Osteoblast (primary cell): ENCODE measurements around the gene MRPL39. TPM values are rescaled to one million over a fixed set of nuclear protein-coding genes. Genes with fewer than 3 reads are reported as not detected.

Source experiments
- DNase-seq: peaks from one replicate; pipeline ENCODE4 v3.0.0; 2011; ENCODE audit warnings: low spot score, mixed read lengths; ENCODE audit not compliant: insufficient read length; ENCODE audit errors: missing footprints
- H2AFZ ChIP-seq: 2 replicates; pipeline ENCODE4 v1.6.0; 2011; ENCODE audit warnings: mild to moderate bottlenecking, low read length
- H3K27ac ChIP-seq: 2 replicates; pipeline ENCODE4 v1.5.1; 2011; ENCODE audit warnings: mild to moderate bottlenecking, low read depth, low read length, moderate library complexity
- H3K27me3 ChIP-seq: 2 replicates; pipeline ENCODE4 v1.6.0; 2012; ENCODE audit warnings: mild to moderate bottlenecking, control low read depth, inconsistent platforms, low read length, moderate library complexity; ENCODE audit not compliant: insufficient read depth
- H3K36me3 ChIP-seq: 2 replicates; pipeline ENCODE4 v1.5.1; 2011; ENCODE audit warnings: mild to moderate bottlenecking, low read length, control low read depth, moderate library complexity; ENCODE audit not compliant: insufficient read depth
- H3K4me1 ChIP-seq: 2 replicates; pipeline ENCODE4 v1.5.1; 2011; ENCODE audit warnings: mild to moderate bottlenecking, low read length, control low read depth, moderate library complexity; ENCODE audit not compliant: insufficient read depth
- H3K4me2 ChIP-seq: 2 replicates; pipeline ENCODE4 v1.6.0; 2011; ENCODE audit warnings: mild to moderate bottlenecking, low read length; ENCODE audit not compliant: insufficient read depth
- H3K4me3 ChIP-seq: fragments of 200-600 bp; sonication (generic); 3 replicates; pipeline ENCODE4 v1.5.1; 2012; ENCODE audit warnings: mild to moderate bottlenecking, low read length, inconsistent platforms; ENCODE audit not compliant: insufficient read depth
- H3K79me2 ChIP-seq: 2 replicates; pipeline ENCODE4 v1.6.0; 2012; ENCODE audit warnings: mild to moderate bottlenecking, low read length, control low read depth, inconsistent platforms; ENCODE audit not compliant: insufficient read depth
- H3K9me3 ChIP-seq: 2 replicates; pipeline ENCODE4 v1.5.1; 2011; ENCODE audit warnings: low read depth, low read length, control low read depth
- H4K20me1 ChIP-seq: 2 replicates; pipeline ENCODE4 v1.6.0; 2012; ENCODE audit warnings: mild to moderate bottlenecking, low read length, control low read depth; ENCODE audit not compliant: insufficient read depth
- total RNA-seq: library from RNA; depleted of rRNA; stranded (reverse); fragments of >200 nt; gene quantifications from 2 replicates; pipeline ENCODE4 v1.2.3, GENCODE V29; 2012
- TF ChIP-seq, protein P1 (sequence below): IDR thresholded peaks from 2 replicates; pipeline ENCODE4 v1.5.1; 2011; ENCODE audit warnings: mild to moderate bottlenecking, low read depth, low read length, moderate library complexity; ENCODE audit errors: extremely low read depth

MRPL39 gene
- total RNA-seq, 1 donor = 28.2 TPM

DNA sequence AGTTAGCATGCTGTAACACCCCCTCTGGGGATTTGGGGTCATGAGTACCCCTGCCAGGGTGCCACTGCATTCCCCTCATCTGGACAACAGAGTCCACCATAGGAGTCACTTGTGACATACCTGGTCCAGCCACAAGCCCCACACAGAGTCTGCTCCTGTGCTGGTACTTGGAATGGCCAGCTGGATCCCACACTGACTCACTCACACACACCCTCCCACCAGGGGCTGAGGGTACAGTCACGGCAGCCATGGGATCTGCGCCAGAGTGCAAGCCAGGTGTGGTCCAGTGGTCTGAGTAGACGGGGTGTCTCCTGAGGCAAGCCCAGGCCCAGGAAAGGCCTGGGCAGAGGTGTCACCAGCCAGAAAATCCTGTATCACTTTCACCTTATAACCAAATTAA is 67.7 kb downstream of the MRPL39 start:
- H3K79me2 ChIP-seq = no peaks in the 10 kb centered on the region
- TF ChIP-seq, protein P1, sequence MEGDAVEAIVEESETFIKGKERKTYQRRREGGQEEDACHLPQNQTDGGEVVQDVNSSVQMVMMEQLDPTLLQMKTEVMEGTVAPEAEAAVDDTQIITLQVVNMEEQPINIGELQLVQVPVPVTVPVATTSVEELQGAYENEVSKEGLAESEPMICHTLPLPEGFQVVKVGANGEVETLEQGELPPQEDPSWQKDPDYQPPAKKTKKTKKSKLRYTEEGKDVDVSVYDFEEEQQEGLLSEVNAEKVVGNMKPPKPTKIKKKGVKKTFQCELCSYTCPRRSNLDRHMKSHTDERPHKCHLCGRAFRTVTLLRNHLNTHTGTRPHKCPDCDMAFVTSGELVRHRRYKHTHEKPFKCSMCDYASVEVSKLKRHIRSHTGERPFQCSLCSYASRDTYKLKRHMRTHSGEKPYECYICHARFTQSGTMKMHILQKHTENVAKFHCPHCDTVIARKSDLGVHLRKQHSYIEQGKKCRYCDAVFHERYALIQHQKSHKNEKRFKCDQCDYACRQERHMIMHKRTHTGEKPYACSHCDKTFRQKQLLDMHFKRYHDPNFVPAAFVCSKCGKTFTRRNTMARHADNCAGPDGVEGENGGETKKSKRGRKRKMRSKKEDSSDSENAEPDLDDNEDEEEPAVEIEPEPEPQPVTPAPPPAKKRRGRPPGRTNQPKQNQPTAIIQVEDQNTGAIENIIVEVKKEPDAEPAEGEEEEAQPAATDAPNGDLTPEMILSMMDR = no peak
- H3K4me2 ChIP-seq = no peak overlapping the region

DNA sequence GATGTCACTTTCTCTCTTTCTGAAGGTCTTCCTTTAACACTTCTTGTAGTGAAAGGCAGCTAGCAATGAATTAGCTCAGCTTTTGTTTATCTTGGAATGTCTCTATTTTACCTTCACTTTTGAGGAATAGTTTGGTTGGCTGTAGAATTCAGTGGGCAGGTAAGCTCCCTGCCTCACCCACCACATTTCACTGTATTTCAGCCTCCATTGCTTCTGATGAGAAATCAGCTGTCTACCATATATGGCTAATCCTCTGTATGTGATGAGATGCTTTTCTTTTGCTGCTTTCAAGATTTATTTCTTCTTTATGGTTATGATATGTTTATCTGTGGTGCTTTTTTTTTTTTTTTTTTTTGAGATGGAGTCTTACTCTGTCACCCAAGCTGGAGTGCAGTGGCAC is 70.1 kb downstream of the MRPL39 start:
- Histone ChIP-seq H3K36me3 (no peaks in the 10 kb centered on the region), H4K20me1 (no peaks in the 10 kb centered on the region), H3K4me3 (no peak overlapping the region), H3K79me2 (no peaks in the 10 kb centered on the region), H2AFZ (no peak overlapping the region), H3K27ac (no peak overlapping the region), H3K4me2 (no peak overlapping the region), H3K9me3 (no peaks in the 10 kb centered on the region), H3K27me3 (no peaks in the 10 kb centered on the region), H3K4me1 (no peaks in the 10 kb centered on the region)
- no peak for DNase-seq
- TF ChIP-seq, protein P1 = no peak

More for the DNA sequence above, 67.7 kb downstream of the MRPL39 start:
- H2AFZ ChIP-seq = no peak overlapping the region
- H3K9me3 ChIP-seq = no peaks in the 10 kb centered on the region
- DNase-seq = no peak
- H3K4me3 ChIP-seq = no peak overlapping the region
- no peak overlapping the region for H3K27ac ChIP-seq
- no peaks in the 10 kb centered on the region for H3K4me1 ChIP-seq
- no peaks in the 10 kb centered on the region for H4K20me1 ChIP-seq
- no peaks in the 10 kb centered on the region for H3K27me3 ChIP-seq
- no peaks in the 10 kb centered on the region for H3K36me3 ChIP-seq

DNA sequence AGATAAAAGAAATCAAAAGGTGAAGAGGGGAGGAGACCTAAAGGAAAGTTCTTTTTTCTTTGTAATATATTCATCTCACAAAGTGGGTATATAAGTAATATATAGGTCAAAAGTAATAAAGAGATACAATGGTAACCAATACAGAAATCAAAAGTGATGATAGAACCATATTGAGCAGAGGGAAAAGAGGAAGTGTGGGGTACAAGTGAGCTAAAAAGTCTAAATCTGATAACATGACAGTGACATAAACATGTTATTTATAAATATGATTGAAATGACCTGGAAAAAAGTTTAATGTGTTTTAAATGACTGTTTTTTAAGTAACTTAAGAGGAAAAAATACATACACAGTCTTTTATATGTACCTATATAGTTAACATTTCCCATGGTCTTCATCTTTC is 70.5 kb downstream of the MRPL39 start:
- H3K9me3 ChIP-seq = no peaks in the 10 kb centered on the region
- H3K79me2 ChIP-seq = no peaks in the 10 kb centered on the region
- no peaks in the 10 kb centered on the region for H4K20me1 ChIP-seq
- no peak overlapping the region for H3K4me3 ChIP-seq
- no peak overlapping the region for H3K4me2 ChIP-seq
- no peak overlapping the region for H2AFZ ChIP-seq
- TF ChIP-seq, protein P1 = no peak
- H3K36me3 ChIP-seq = no peaks in the 10 kb centered on the region
- H3K4me1 ChIP-seq = no peaks in the 10 kb centered on the region
- no peak for DNase-seq
- H3K27ac ChIP-seq = no peak overlapping the region
- no peaks in the 10 kb centered on the region for H3K27me3 ChIP-seq

DNA sequence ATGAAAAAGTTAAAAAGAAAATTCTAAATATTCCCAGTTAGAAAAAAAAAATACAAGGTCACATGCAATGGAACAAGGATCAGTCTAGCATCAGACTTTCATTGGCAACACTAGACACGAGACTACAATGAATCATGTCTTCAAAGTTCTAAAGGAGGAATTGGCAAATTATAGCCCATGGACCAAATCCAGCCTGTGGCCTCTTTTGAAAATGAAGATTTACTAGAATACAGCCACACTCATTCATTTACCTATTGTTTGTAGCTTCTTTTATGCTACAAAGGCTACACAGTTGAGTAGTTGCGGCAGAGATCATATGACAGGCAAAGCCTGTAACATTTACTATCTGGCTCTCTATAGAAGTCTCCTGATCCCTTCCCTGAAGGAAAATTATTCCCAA is 71.4 kb downstream of the MRPL39 start:
- Histone ChIP-seq H2AFZ (no peak overlapping the region), H3K79me2 (no peaks in the 10 kb centered on the region), H3K27ac (no peak overlapping the region), H3K4me2 (no peak overlapping the region), H3K4me1 (no peaks in the 10 kb centered on the region), H3K36me3 (no peaks in the 10 kb centered on the region), H4K20me1 (no peaks in the 10 kb centered on the region), H3K4me3 (no peak overlapping the region), H3K27me3 (no peaks in the 10 kb centered on the region), H3K9me3 (no peaks in the 10 kb centered on the region)
- TF ChIP-seq, protein P1 = no peak
- DNase-seq = no peak

Other genes with a start within 250 kb of the MRPL39 start
- 0.88 and 1.1 TPM in 2 replicates for gene JAM2, start 31.8 kb upstream of the MRPL39 start, total RNA-seq
- gene ATP5PF, start 127.4 kb upstream of the MRPL39 start, total RNA-seq = 36.2 and 43.9 TPM in 2 replicates
- gene GABPA, start 127.5 kb upstream of the MRPL39 start, total RNA-seq = 28.0 and 28.6 TPM in 2 replicates